ENCODE data around the gene TRPV4. TPM values are rescaled to one million over a fixed set of nuclear protein-coding genes. Genes with fewer than 3 reads are reported as not detected.
A peak's percentile ranks its signal among the peaks of the same experiment; 100 is the strongest.

The TRPV4 gene
- total RNA-seq, 1 donor from 2014 or later, result 4.2 TPM

DNA sequence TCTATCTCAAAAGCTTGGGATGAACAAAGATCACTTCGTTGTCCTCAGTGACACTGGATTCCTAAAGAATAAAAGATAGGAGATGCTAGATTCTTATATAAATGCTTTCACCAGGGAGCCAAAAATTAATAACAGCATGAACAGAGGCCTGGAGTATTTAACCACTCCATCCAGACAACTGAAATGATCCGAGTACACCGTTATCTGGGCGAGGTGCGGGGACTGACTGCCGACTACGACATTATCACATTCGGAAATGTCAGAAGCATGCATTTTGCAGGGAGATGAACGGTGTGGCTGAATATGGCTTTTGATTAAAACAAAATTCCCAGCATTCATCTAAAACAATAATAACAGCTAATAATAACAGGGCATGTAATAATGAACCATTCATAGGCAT lies 56.6 kb downstream of the TRPV4 start:
- DNase-seq, result no peak

DNA sequence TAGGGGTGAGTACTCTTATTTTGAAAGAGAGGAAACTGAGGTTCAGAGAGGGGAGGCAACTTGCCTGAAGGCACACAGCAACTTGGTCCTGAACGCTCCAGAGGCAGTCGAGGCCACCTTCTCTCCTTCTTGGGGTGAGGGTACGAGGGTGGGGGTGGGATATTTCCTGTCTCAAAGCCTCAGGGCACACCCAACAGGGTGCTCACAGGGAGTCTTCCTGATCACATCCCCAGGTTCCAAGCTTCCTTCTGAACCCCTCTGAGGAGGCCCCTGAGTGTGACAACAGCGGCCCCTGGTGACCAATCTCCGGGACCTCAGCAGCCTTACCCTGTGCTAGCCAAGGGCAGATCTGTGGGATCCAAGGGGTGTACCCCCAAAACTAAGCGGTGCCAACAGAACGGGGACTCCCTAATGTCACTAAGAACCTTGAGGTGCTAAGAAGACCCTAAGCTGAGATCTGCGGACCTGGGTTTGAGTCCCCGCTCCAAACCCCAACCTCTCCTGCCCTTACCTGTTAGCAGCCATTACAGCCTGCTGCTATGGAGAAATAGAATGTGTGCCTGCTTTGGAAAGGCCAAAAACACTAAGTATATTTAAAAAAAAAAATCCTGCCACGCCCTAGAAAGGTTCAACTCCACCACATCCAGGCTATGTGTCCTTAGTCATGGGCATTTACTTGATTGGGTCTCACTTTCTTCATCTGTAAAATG lies 57.9 kb downstream of the TRPV4 start:
- peak; percentile 27 for DNase-seq

DNA sequence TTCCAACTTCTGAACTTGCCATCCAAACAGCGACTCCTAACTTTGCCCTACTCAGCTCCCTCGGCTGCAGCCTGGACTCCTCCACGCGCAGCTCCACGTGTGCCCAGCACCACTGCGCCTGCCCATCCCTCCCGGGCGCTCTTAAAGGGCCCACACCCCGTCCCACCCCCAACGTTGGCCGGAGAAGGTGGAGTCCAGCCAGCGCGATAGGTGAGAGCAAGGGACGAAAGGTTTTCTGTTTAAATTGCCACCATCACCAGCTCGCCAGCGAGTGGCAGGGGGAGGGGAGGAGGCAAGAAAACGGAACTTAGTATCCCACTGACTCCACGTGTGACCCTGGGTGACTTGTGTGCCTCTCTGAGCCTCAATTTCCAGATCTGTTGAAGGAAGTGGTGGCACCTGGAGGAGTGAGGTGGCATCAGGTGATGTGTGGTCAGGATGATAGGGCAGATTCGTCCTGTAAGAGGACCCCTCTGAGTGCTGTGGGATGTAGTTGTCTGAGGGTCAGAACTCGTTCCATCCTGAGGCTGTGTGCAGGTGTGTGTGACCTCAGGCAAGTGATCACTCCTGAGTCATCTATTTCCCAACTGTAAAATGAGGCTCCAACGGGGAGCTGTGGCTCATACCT lies 59.7 kb downstream of the TRPV4 start:
- no peak for DNase-seq

DNA sequence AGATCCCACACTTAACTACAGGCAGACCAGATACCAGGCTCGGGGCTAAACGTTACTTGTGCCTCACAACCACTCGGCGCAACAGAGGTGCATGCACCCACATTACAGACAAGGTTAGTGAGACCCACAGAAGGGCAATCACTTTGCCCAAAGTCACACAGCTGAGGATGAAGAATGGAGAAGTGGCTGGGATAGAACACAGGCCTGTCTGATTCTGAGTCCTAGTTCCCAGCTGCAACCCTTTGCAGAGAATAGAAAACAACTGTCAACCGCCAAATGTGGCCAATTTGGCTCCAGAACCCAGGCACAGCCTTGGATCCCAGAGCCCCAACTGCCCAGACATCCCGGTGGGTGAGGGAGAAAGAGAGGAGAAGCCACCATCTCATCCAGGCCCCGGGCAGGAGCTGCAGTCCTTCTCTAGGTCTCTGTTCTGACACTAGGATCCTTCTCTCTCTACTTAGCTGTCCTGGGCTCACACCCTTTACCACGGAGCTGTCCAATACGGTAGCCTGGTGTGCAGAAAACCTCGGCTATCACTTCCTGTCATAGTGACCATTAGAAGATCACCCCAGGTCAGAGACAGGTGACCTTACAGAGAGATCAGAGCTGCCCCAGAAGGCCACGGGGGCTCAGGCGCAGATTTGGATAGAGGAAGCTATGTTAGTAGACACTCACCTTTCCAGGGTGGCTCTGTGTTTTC lies 60.4 kb downstream of the TRPV4 start:
- no peak for DNase-seq

GRCh38 chr12:109771746-109772621 lies 61.2 kb downstream of the TRPV4 start:
- DNase-seq, result no peak

- no peak for DNase-seq
These were observed 62.1 kb downstream of the TRPV4 start for GRCh38 chr12:109770861-109771670.

GRCh38 chr12:109770104-109770860 lies 62.9 kb downstream of the TRPV4 start:
- DNase-seq, result no peak

DNA sequence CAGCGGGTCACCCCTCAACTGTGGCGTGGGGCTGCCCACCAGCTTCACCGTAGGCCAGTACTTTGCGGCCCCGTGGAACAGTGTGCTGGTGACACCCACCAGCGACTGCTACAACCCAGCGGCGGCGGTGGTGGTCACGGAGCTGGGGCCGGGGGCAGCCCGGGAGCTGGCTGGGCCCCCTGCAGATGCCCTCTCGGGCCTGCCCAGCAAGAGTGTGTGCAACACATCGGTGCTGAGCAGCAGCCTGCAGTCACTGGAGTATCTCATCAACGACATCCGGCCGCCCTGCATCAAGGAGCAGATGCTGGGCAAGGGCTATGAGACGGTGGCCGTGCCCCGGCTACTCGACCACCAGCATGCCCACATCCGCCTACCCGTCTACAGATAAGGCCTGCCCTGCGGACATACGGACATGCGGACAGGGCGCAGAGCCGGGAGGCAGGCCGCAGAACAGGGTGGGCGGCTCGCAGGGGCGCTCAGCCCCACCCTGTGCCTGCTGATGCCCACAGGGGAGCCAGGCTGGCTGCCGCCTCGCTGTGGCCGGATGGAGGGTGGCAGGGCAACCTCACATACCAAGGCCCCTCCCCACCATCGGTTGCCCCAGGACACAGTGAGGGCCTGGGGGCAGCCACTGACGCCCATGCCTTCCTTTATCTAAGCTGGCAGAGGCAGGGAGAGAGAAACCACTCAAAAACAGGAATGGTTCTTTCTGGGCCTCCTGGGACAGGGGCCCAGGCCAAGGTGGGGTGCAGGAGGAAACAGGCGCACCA lies 64.1 kb downstream of the TRPV4 start:
- DNase-seq, result no peak

- DNase-seq, result no peak
These were observed 65.0 kb downstream of the TRPV4 start for GRCh38 chr12:109767991-109768900.

- DNase-seq, result no peak
These were observed 65.7 kb downstream of the TRPV4 start for GRCh38 chr12:109767456-109767855.

DNA sequence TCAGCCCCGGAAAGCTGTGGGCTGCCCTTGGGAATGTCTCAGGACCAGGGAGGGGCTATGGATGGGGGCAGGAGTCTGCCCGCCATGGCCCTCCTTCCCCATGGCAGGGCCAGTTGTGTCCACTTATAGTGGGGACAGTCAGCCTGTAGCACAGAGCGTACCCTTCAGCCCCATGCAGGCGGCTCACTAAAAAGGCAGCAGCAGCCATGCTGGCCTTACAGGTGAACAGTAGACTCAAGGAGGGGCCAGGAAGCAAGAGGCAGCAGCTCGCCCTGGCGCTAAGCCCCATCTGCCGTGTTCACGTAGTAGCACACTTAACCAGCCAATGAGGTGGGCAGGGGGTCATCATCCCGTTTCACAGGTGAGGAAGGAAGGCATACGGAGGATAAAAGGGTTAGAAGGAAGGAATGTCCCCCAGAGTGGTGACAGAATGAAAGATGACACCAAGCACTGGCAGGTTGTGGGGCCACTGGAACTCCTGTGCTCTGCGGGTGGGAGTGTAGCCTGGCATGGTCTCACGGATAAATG lies 66.9 kb downstream of the TRPV4 start:
- DNase-seq, result no peak

GRCh38 chr12:109765446-109765810 lies 67.8 kb downstream of the TRPV4 start:
- no peak for DNase-seq

DNA sequence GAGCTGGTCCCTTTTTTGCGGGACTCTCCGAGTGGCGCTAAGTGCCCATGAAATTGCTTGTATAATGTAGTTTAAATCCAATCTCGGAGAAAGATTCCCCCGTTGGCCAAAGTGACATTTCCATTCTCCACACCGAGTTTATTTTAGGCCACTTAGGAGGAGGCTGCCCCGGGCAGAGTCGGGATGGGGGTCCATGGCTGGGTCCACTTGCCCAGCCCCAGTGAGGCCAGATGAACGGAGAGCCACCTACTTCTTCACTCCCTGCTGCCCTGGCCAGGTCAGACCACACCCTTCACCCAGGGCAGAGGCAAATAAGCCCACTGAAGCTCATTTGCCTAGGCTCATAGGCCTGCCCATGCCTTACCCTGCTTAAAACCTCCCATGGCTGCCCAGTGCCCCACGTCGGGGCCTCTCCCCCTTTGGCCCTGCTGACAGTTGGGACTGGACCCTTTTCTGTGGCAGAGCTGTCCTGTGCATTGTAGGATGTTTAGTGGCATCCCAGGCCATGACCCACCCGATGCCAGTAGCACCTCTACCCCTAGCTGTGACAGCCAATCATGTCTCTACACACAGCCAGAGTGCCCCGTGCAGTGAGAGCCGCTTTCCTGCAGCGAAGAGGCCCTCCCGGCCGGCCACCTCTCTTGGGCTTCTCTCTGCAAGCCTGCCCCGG lies 68.3 kb downstream of the TRPV4 start:
- no peak for DNase-seq

GRCh38 chr12:109764123-109764522 lies 69.1 kb downstream of the TRPV4 start:
- DNase-seq, result no peak

- no peak for DNase-seq
These were observed 69.9 kb downstream of the TRPV4 start for GRCh38 chr12:109763201-109763841.

GRCh38 chr12:109762673-109763191 lies 70.5 kb downstream of the TRPV4 start:
- no peak for DNase-seq

- DNase-seq, result no peak
These were observed 71.0 kb downstream of the TRPV4 start for GRCh38 chr12:109762071-109762672.
